GM19438 (cell line): ENCODE results near the gene STK17A.
"Not testable (repeated sequence)": the region's sequence is repeated elsewhere in the genome, so short reads cannot be mapped to it uniquely, and the experiment has no call there.

Experiments
- ATAC-seq: cut with Tn5 transposase; IDR thresholded peaks from one replicate; pipeline ENCODE4 v1.9.1; 2021; ENCODE audit warnings: low read depth; ENCODE audit not compliant: unreplicated experiment

STK17A gene

DNA sequence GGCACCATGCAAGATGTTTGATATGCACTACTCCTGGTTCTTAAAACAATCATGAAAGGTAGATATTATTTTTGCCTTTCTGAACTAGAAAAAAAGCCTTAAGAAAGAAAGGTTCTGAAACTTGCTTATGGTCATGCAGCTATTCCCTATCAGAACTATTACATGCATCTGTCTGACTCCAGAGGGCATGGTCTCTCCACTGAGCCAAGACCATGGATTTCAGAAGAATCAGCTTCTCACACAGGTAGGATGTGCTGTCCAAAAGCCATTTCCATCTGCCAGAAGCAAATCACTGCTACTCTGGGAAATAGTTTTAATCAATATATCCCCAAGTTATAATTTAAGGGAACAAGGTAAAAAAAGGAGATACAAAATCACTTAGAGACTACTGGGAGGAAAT lies 69.5 kb downstream of the STK17A start:
- ATAC-seq = no peak

DNA sequence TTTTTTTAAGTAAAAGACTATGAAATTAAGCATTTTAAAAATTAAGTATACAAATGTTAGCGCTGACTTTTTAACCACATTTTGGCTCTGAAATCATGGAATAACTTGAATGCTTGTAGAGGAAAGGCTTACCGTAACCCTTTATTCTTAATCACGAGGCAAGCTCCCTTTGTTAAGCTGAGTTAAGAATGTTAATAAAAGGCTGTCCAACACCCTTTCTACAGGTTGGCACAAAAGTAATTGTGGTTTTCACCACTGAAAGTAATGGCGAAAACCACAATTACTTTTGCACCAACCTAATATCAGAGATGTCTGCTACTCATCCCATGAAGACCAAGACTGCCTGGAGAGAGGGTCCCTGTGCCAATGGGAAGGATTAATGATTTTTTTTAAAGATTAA lies 70.6 kb downstream of the STK17A start:
- no peak for ATAC-seq

- ATAC-seq = no peak
Observed at GRCh38 chr7:43653891-43654504, 71.1 kb downstream of the STK17A start.

DNA sequence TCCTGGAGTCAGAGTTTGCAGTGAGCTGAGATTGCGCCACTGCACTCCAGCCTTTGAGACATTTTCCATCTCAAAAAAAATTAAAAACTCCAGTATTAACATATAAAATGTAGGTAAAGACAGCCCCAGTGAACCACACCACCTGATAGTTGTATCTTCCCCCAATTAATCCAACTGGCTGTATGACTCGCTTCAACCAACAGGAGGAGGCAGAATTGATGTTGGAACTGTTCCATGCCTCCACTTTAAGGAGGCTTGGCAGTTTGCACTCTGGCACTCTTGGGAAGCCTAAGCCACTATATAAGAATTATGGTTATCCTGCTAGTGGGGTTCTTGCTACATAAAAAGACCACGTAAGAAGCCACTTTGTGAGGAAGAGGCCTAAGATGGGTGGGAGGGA lies 72.7 kb downstream of the STK17A start:
- ATAC-seq = no peak

- no peak for ATAC-seq
Observed at GRCh38 chr7:43656997-43657396, 74.1 kb downstream of the STK17A start.

- ATAC-seq = no peak
Observed at GRCh38 chr7:43658718-43659548, 76.0 kb downstream of the STK17A start.

DNA sequence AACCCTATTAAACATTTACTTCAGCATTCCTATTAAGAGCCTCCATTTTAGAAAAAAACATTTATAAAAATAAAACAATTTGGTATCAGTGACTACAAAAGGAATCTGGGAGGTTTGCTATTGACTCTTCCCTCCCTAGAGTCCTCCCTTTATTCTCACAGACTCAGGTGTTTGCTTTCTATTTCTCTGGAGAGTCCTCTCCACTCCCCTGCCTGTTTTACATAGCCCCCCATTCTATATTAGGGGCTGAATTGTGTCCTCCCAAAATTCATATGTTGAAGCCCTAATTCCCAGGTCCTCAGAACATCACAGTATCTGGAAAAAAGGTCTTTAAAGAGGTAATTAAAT lies 76.6 kb downstream of the STK17A start:
- no peak for ATAC-seq

DNA sequence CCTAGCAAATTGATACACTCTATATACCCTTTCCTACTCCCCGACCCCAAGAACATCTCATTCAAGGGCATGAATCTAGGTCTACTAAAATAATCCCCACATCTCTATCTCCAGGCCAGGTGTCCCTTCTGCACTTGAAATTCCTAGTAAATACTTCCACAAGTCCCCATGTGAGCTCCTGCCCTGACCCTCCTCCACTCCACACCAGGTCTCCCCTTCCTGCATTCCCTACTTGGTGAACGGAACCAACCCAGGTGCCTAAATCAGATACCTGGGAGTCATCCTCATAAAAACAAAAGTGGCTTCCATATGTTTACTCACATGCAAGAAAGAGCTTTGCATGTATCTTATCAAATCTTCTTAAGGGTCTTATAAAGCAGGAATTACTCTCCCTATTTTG lies 77.2 kb downstream of the STK17A start:
- ATAC-seq = no peak

DNA sequence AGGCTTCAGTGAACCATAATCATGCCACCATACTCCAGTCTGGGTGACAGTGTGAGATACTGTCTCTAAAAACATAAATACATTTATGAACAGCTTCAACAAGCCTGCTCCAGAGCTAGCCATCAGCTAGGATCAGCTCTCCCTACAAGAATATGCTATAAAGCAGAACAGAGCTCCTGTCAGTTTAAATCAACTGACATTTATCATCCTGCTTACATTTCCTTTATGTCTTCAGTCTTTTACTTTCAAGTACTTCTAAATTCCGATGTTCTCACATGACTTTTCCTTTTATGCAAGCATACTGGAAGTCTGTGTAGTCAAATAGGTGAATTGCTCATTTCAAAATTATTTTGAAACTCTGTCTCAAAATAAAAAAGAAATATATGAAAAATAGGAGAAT lies 81.8 kb downstream of the STK17A start:
- ATAC-seq = no peak

DNA sequence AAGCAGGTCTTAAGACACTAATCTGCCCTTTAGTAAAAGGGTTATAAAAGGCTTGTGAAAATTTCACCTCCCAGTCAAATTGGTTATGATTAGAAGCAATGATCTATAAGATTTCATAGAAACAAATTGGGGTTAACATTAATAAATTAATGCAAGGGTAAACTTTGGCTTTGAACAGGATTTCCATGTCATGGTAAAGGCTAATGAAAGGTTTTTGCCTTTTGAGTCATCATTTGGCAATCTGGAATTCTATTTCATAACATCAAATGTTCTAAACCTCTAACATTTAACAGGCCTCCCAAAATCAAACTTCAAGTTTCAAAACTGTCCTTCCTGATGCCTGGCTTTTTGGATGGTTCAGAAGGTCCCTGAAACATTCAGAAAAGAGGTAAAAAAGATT lies 84.0 kb downstream of the STK17A start:
- no peak for ATAC-seq

GRCh38 chr7:43668035-43668434 lies 85.1 kb downstream of the STK17A start:
- no peak for ATAC-seq

- peak; percentile 58 for ATAC-seq
Observed at GRCh38 chr7:43669286-43670081, 86.6 kb downstream of the STK17A start.

- no peak for ATAC-seq
Observed at GRCh38 chr7:43671521-43671920, 88.6 kb downstream of the STK17A start.

DNA sequence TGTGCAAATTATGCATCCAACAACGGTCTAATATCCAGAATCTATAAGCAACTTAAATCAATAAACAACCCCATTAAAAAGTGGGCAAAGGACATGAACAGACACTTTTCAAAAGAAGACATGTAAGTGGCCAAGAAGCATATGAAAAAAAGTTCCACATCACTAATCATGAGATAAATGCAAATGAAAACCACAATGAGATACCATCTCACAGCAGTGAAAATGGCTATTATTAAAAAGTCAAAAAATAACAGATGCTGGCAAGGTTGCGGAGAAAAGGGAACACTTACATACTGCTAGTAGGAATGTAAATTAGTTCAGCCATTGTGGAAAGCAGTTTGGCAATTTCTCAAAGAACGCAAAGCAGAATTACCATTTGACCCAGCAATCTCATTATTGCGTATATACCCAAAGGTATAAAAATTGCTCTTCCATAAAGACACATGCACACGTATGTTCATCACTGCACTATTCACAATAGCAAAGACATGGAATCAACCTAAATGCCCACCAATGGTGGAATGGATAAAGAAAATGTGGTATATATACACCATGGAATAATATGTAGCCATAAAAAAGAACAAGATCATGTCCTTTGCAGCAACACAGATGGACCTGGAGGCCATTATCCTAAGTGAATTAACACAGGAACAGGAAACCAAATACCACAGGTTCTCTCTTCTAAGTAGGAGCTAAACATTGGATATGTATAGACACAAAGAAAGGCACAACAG lies 90.5 kb downstream of the STK17A start:
- ATAC-seq = not testable (repeated sequence)

DNA sequence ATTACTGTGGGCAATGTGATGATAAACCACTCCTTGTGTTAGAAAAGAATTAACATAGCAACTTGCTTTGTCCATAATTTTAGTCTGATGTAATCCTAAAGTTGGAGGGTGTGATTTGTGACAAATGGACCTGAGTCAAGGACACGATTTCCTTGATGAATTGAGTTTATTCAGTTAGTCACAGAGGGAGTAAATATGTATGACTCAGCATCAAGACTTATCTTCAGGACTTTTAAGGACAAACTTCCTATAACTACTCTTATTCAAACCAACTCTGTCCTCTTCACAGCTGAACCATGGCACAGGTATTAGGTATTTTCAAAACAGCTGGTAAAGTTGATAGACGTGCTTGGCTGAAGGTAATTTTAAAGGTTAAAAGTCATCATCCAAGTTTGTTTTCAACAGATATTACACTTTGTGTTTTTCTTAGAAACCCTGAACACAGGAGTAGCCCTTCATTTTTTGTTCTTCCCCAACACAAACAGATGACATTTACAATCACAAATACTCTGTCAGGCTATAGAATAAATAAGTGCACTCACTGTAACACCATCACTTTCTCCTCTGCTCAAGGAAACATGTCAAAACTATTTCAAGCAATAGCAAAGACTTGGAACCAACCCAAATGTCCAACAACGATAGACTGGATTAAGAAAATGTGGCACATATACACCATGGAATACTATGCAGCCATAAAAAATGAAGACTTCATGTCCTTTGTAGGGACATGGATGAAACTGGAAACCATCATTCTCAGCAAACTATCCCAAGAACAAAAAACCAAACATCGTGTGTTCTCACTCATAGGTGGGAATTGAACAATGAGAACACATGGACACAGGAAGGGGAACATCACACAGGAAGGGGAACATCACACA lies 91.9 kb downstream of the STK17A start:
- no peak for ATAC-seq
